Left lung (tissue), 10 donors: Measurements from ENCODE around the gene DOCK4. TPM values are rescaled to one million over a fixed set of nuclear protein-coding genes. Genes with fewer than 3 reads are reported as not detected.

Experiments
- ATAC-seq: fragments of 200-7000 bp; cut with Tn5 transposase; one replicate; pipeline ENCODE4 v1.9.1; 2020; ENCODE audit warnings: moderate library complexity
- DNase-seq, 4 donors: peaks; one replicate each; pipeline ENCODE4 v3.0.0-alpha.2; 2013 to 2020
- H3K27ac ChIP-seq, 2 donors: fragments of 200-600 bp; sonication (generic) in 1 of 2; one replicate each; pipeline versions ENCODE4 v1.5.0 to v1.8.0; 2020 to 2021
- H3K27me3 ChIP-seq, 2 donors: fragments of 200-600 bp; sonication (generic) in 1 of 2; one replicate each; pipeline versions ENCODE4 v1.5.0 to v1.8.0; 2020 to 2021
- H3K36me3 ChIP-seq, 2 donors: fragments of 200-600 bp; sonication (generic) in 1 of 2; one replicate each; pipeline versions ENCODE4 v1.5.0 to v1.8.0; 2020 to 2021
- H3K4me1 ChIP-seq, 2 donors: fragments of 200-600 bp; one replicate each; pipeline ENCODE4 v1.8.0; 2021
- H3K4me3 ChIP-seq, 2 donors: fragments of 200-600 bp; sonication (generic) in 1 of 2; one replicate each; pipeline versions ENCODE4 v1.5.0 to v1.8.0; 2020 to 2021; ENCODE audit warnings: mild to moderate bottlenecking in 1 of 2
- H3K9me3 ChIP-seq, 2 donors: fragments of 200-600 bp; sonication (generic) in 1 of 2; one replicate each; pipeline versions ENCODE4 v1.5.0 to v1.8.0; 2020 to 2021
- intact Hi-C, 2 donors: fragments of 100-400 bp; cut with DNase I; formaldehyde crosslinking; loops; one replicate each; pipeline versions ENCODE4 v1.11.2 to v1.14.2; 2022
- polyA plus RNA-seq, 6 donors: library from polyadenylated mRNA; unstranded; fragments of 120-200 nt; gene quantifications; one replicate each; pipeline ENCODE4 v1.2.1, GENCODE V29; 2013; ENCODE audit not compliant: insufficient read length in 6 of 6
- total RNA-seq, 2 donors: library from RNA; stranded (reverse); fragmentation: NEBNext Ultra II Directional; extraction: Animal tissue kit (Norgen Biotek cat#: 25700); gene quantifications; one replicate each; pipeline ENCODE4 v1.2.1, GENCODE V29; 2021
- TF ChIP-seq, protein P1 (sequence below), 2 donors: fragments of 200-600 bp; sonication (generic) in 1 of 2; IDR thresholded peaks; one replicate each; pipeline versions ENCODE4 v1.5.0 to v1.8.0; 2021; ENCODE audit warnings: antibody characterized with exemption in 2 of 2
- donor health status: DM: no; HTN: yes; CAD: no.
- donor health status: DM: no; HTN: no; CAD: no.

The DOCK4 gene
- total and polyA plus RNA-seq, 8 donors: 38.9 to 64.3 (median 52.5) TPM

DNA sequence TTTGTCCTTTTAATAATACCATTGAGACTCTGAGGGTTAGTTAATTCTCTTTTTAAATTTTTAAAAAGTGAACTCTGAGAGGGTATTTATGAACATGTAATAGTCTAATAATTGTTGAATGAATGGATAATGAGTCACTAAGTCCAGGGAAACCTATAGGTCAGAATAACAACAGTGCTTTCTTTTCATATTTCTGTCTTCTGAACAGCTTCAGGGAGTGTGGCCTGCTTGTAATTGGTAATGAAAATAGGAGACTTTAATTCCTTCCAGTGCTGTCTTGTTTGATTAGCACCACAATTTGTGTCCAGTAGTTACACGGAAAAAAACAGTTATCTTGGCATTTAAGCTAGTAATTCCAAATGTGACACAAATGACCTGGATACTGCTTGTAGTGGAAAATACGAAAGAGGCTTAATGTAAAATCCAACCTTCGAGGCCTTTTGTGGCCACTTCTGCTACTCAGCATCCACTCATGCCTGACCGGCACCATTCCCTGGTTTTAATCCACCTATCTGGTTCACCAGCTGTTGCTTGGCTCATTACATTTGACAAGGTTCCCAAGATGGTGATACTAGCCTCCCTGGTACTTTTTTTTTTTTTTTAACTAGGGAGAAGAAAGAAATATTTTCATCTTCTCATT is 494.7 kb downstream of the DOCK4 start:
- TF ChIP-seq, protein P1, sequence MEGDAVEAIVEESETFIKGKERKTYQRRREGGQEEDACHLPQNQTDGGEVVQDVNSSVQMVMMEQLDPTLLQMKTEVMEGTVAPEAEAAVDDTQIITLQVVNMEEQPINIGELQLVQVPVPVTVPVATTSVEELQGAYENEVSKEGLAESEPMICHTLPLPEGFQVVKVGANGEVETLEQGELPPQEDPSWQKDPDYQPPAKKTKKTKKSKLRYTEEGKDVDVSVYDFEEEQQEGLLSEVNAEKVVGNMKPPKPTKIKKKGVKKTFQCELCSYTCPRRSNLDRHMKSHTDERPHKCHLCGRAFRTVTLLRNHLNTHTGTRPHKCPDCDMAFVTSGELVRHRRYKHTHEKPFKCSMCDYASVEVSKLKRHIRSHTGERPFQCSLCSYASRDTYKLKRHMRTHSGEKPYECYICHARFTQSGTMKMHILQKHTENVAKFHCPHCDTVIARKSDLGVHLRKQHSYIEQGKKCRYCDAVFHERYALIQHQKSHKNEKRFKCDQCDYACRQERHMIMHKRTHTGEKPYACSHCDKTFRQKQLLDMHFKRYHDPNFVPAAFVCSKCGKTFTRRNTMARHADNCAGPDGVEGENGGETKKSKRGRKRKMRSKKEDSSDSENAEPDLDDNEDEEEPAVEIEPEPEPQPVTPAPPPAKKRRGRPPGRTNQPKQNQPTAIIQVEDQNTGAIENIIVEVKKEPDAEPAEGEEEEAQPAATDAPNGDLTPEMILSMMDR (IDR thresholded peaks at IDR 0.05): no peak
- no peaks in the 10 kb centered on the region for H3K9me3 ChIP-seq
- no peaks in the 10 kb centered on the region for H3K4me1 ChIP-seq
- intact Hi-C loops: no loop called here
- DNase-seq: no peak
- H3K36me3 ChIP-seq: no peaks in the 10 kb centered on the region
- H3K27me3 ChIP-seq: no peaks in the 10 kb centered on the region
- H3K4me3 ChIP-seq: no peak overlapping the region
- ATAC-seq: no peak
- H3K27ac ChIP-seq: no peak overlapping the region

DNA sequence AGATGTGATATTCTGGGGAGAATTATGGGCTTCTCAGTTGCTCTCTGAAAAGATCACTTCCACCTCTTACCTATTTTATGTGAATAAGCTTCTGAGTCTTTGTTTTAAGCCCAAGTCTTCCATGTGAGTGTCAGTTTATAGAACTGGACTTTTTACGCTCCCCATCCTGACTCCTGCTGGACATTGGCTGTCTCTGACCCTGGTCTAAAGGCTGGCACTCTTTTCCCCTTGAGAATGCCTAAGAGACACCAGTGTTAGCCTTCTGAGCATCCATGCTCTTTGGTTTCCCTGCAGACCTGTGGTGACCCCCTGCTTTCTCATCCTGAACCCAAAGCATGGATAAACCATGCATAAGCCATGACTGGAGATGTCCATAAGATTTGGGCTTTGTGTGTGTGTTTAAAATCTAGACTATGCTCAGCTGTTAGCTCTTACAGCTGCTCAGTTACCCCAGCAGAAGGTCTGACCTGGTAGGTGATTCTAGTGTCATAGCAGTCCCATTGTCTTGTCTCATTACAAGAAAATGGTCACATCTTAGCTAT is 495.3 kb downstream of the DOCK4 start:
- intact Hi-C loops: no loop called here
- H3K27ac ChIP-seq: no peak overlapping the region
- ATAC-seq: no peak
- H3K36me3 ChIP-seq: no peaks in the 10 kb centered on the region
- no peaks in the 10 kb centered on the region for H3K4me1 ChIP-seq
- DNase-seq: no peak
- TF ChIP-seq, protein P1 (IDR thresholded peaks at IDR 0.05): no peak
- H3K4me3 ChIP-seq: no peak overlapping the region
- no peaks in the 10 kb centered on the region for H3K9me3 ChIP-seq
- no peaks in the 10 kb centered on the region for H3K27me3 ChIP-seq

DNA sequence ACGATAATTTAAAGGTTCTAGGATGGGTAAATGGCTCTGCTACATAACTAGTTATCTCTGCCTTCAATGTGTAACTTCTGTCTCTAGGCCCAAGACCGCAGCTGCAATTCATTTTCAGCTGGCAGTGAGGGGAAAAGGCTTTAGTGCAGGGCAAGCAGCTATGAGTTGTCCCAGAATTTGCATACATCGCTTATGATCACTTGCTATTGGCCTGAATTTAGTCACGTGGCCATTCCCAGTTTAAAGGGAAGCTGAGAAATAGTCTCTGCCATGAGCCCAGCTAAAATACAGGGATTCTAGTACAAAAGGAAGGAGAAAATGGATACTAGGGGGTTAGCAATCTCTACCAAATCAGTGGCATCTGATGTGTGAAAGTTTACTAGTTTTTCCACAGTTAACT is 498.1 kb downstream of the DOCK4 start:
- Histone ChIP-seq H3K27me3 (no peaks in the 10 kb centered on the region), H3K36me3 (no peaks in the 10 kb centered on the region), H3K27ac (no peak overlapping the region), H3K4me1 (no peaks in the 10 kb centered on the region), H3K4me3 (no peak overlapping the region), H3K9me3 (peaks cover 0 to 7% of the 10 kb centered on the region in 2 donors)
- ATAC-seq: no peak
- TF ChIP-seq, protein P1 (IDR thresholded peaks at IDR 0.05): no peak
- DNase-seq: no peak
- intact Hi-C loops: no loop called here

DNA sequence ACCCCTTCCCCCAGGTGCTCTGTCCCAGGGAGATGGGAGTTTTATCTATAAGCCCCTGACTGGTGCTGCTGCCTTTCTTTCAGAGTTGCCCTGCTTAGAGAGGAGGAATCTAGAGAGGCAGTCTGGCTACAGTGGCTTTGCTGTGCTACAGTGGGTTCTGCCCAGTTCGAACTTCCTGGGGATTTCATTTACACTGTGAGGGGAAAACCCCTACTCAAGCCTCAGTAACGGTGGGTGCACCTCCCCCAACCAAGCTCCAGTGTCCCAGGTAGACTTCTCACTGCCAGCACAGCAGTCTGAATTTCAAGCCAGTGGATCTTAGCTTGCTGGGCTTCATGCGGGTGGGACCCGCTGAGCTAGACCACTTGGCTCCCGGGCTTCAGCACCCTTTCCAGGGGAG is 500.4 kb downstream of the DOCK4 start:
- Histone ChIP-seq H3K36me3 (no peaks in the 10 kb centered on the region), H3K27ac (no peak overlapping the region)
- ATAC-seq: no peak

DNA sequence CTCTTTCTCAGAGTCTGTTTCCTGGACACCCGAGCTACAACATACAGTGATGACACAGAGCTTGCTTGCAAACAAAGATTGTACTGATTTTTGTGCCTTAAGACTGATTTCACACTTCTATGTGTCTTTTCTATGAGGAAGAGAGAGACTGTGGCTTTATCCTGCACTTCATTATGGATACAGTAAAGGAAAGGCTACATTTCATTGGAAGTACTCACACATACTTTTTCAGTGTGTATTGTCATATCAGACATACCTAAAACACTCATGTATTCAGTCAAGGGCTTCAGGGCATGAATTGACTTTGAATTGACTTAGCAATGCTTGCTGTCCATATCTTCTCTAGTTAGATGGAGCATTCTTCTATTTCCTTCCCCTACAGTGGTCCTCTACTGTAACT is 508.4 kb downstream of the DOCK4 start:
- H3K4me1 ChIP-seq: no peaks in the 10 kb centered on the region
- intact Hi-C loops: no loop called here
- ATAC-seq (no peak), DNase-seq (no peak)
- peaks cover 0 to 2% of the 10 kb centered on the region in 2 donors for H3K9me3 ChIP-seq
- no peaks in the 10 kb centered on the region for H3K27me3 ChIP-seq
- H3K4me3 ChIP-seq: no peak overlapping the region
- TF ChIP-seq, protein P1 (IDR thresholded peaks at IDR 0.05): no peak
- no peak overlapping the region for H3K27ac ChIP-seq
- H3K36me3 ChIP-seq: no peaks in the 10 kb centered on the region

More for the DNA sequence above, 500.4 kb downstream of the DOCK4 start:
- H3K4me1 ChIP-seq: no peaks in the 10 kb centered on the region
- intact Hi-C loops: no loop called here
- no peaks in the 10 kb centered on the region for H3K27me3 ChIP-seq
- TF ChIP-seq, protein P1 (IDR thresholded peaks at IDR 0.05): no peak
- H3K4me3 ChIP-seq: no peak overlapping the region
- H3K9me3 ChIP-seq: peaks cover 0 to 9% of the 10 kb centered on the region in 2 donors
- peak in 1 of 4 donors; percentile 19 for DNase-seq
